ENCODE results near the gene PRIM2. TPM values are rescaled to one million over a fixed set of nuclear protein-coding genes. Genes with fewer than 3 reads are reported as not detected.
"Not testable (repeated sequence)": the region's sequence is repeated elsewhere in the genome, so short reads cannot be mapped to it uniquely, and the experiment has no call there.

Gene PRIM2
- total RNA-seq, 1 experiment from 2014 or later: 45.2 TPM

DNA sequence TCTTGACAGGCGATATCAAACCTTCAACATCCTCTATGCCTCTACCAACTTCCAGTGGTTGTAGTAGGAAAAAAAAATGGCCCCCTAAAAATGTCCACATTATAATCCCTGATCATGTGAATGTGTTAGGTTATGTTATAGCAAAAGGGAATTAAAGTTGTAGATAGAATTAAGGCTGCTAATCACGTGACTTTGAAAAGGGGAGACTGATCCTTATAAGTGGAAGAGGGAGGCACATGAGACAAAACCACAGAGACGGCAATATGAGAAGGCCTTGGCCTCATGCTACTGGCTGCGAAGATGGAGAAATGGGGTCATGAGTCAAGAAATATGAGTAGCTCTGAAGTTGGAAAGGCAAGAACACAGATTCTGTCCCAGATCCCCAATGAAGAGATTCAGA lies 358.0 kb downstream of the PRIM2 start:
- intact Hi-C loops (cut with micrococcal nuclease; ENCODE audit: unreplicated experiment); H3K9me3 ChIP-seq (ENCODE audit: low read depth, low read length, poor library complexity, severe bottlenecking); H3K4me1 ChIP-seq (ENCODE audit: insufficient read depth, low read length, poor library complexity, severe bottlenecking); POLR2A ChIA-PET (ENCODE audit: low non-redundant PET); H3K4me3 ChIP-seq (ENCODE audit: low read depth, low read length, poor library complexity, severe bottlenecking); H3K27ac ChIP-seq (ENCODE audit: low read depth, low read length, poor library complexity, severe bottlenecking); CTCF ChIA-PET; H3K36me3 ChIP-seq (ENCODE audit: insufficient read depth, low read length, poor library complexity, severe bottlenecking); DNase-seq (ENCODE audit: low spot score); BruUV-seq (replicated peaks); H3K27me3 ChIP-seq (replicated peaks; ENCODE audit: insufficient read depth, low read depth, low read length, poor library complexity): not testable (repeated sequence)

DNA sequence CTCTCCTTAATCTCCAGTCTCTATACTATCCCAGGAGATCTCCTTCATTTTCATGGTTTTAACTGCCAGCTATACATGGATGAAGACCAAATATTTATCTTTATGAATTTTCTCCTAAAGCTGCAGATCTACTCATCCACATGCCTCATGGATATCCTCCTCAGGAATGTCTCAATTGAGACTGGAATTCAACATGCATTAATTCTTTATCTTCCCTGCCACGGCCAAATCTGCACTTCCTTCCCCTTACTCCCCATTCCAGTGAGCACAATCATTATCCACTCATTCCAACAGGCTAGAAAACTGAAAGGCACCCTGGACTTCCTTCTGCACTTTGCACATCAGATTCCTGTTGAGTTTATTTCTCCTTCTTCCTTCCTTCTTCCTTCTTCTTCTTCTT lies 379.0 kb downstream of the PRIM2 start:
- CTCF ChIA-PET; POLR2A ChIA-PET (ENCODE audit: low non-redundant PET); H3K27me3 ChIP-seq (replicated peaks; ENCODE audit: insufficient read depth, low read depth, low read length, poor library complexity); H3K9me3 ChIP-seq (ENCODE audit: low read depth, low read length, poor library complexity, severe bottlenecking); H3K36me3 ChIP-seq (ENCODE audit: insufficient read depth, low read length, poor library complexity, severe bottlenecking); DNase-seq (ENCODE audit: low spot score); H3K4me1 ChIP-seq (ENCODE audit: insufficient read depth, low read length, poor library complexity, severe bottlenecking); H3K4me3 ChIP-seq (ENCODE audit: low read depth, low read length, poor library complexity, severe bottlenecking); H3K27ac ChIP-seq (ENCODE audit: low read depth, low read length, poor library complexity, severe bottlenecking); intact Hi-C loops (cut with micrococcal nuclease; ENCODE audit: unreplicated experiment); BruUV-seq (replicated peaks): not testable (repeated sequence)

Small RNAs within 50 kb of the gene (microRNA-seq; reads per million reads assigned to microRNA genes)
- 2.2 reads per million for gene MIR548U

Other genes starting within 250 kb of the PRIM2 start
- 72.2 and 72.7 TPM in 2 replicates for gene ZNF451, start 227.4 kb upstream of the PRIM2 start, total RNA-seq (2021)
- gene BAG2, start 145.3 kb upstream of the PRIM2 start, total RNA-seq (2021): 21.4 and 27.0 TPM in 2 replicates
- 15.3 and 17.8 TPM in 2 replicates for gene RAB23, start 95.3 kb upstream of the PRIM2 start, total RNA-seq (2021)